Osteocyte (in vitro differentiated cells): Measurements from ENCODE around the gene CHRD. TPM values are rescaled to one million over a fixed set of nuclear protein-coding genes. Genes with fewer than 3 reads are reported as not detected.

Experiments
- DNase-seq: peaks from one replicate; pipeline ENCODE4 v3.0.0; 2021; ENCODE audit warnings: mixed read lengths; ENCODE audit not compliant: unreplicated experiment; ENCODE audit errors: extremely low spot score
- H3K27ac Mint-ChIP-seq: one replicate; pipeline ENCODE4 v1.8.0; 2021; ENCODE audit warnings: mild to moderate bottlenecking, mixed read lengths; ENCODE audit not compliant: unreplicated experiment
- H3K27me3 Mint-ChIP-seq: one replicate; pipeline ENCODE4 v1.8.0; 2021; ENCODE audit warnings: mixed read lengths; ENCODE audit not compliant: unreplicated experiment
- H3K36me3 Mint-ChIP-seq: one replicate; pipeline ENCODE4 v1.8.0; 2021; ENCODE audit warnings: mixed read lengths; ENCODE audit not compliant: unreplicated experiment
- H3K4me1 Mint-ChIP-seq: one replicate; pipeline ENCODE4 v1.8.0; 2021; ENCODE audit warnings: mixed read lengths; ENCODE audit not compliant: unreplicated experiment
- H3K4me3 Mint-ChIP-seq: one replicate; pipeline ENCODE4 v1.8.0; 2021; ENCODE audit warnings: mild to moderate bottlenecking, moderate library complexity, mixed read lengths; ENCODE audit not compliant: unreplicated experiment
- H3K9me3 Mint-ChIP-seq: one replicate; pipeline ENCODE4 v1.8.0; 2021; ENCODE audit warnings: mixed read lengths; ENCODE audit not compliant: unreplicated experiment
- total RNA-seq: library from RNA; stranded (reverse); gene quantifications from 2 replicates; pipeline ENCODE4 v1.2.1, GENCODE V29; 2021
- TF ChIP-seq, protein P1 (sequence below): fragments of 200-600 bp; sonication (generic); IDR thresholded peaks from 2 replicates; pipeline ENCODE4 v1.5.0; 2021; ENCODE audit warnings: antibody characterized with exemption, mild to moderate bottlenecking, moderate library complexity

CHRD gene
- total RNA-seq, 1 donor from 2014 or later: 4.4 TPM

DNA sequence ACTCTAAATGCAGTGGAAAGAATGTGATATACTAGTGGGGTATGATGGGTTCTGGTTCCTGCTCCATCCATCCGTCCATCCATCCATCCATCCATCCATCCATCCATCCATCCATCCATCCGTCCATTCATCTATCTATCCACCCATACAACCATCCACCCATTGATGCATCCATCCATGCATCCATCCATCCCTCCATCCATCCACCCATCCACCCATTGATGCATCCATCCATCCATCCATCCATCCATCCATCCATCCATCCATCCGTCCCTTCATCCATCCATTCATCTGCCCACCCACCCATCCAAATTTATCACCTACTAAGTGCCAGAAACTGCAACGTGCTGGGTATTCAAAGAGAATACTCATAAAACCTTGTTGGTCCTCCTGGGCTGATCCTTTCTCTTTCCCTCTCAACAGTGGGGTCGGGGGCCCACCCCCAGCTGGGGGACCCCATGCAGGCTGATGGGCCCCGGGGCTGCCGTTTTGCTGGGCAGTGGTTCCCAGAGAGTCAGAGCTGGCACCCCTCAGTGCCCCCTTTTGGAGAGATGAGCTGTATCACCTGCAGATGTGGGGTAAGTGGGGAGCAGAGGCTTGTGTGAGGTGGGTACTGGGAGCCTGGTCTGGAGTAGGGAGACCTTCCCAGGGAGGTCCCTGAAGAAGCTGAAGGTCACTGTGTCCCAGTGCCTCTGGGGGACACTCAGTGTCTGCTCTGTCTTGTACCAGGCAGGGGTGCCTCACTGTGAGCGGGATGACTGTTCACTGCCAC, 8.5 kb downstream of the CHRD start:
- Mint-ChIP-seq H3K27ac (no peak overlapping the region), H3K9me3 (no peaks in the 10 kb centered on the region), H3K36me3 (no peaks in the 10 kb centered on the region), H3K27me3 (peaks cover 34% of the 10 kb centered on the region), H3K4me1 (no peaks in the 10 kb centered on the region), H3K4me3 (no peak overlapping the region)
- TF ChIP-seq, protein P1, sequence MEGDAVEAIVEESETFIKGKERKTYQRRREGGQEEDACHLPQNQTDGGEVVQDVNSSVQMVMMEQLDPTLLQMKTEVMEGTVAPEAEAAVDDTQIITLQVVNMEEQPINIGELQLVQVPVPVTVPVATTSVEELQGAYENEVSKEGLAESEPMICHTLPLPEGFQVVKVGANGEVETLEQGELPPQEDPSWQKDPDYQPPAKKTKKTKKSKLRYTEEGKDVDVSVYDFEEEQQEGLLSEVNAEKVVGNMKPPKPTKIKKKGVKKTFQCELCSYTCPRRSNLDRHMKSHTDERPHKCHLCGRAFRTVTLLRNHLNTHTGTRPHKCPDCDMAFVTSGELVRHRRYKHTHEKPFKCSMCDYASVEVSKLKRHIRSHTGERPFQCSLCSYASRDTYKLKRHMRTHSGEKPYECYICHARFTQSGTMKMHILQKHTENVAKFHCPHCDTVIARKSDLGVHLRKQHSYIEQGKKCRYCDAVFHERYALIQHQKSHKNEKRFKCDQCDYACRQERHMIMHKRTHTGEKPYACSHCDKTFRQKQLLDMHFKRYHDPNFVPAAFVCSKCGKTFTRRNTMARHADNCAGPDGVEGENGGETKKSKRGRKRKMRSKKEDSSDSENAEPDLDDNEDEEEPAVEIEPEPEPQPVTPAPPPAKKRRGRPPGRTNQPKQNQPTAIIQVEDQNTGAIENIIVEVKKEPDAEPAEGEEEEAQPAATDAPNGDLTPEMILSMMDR: no peak
- DNase-seq: no peak

- TF ChIP-seq, protein P1: no peak
- Mint-ChIP-seq H3K27me3 (peaks cover 37% of the 10 kb centered on the region), H3K9me3 (no peaks in the 10 kb centered on the region), H3K4me3 (no peak overlapping the region), H3K36me3 (no peaks in the 10 kb centered on the region), H3K4me1 (no peaks in the 10 kb centered on the region), H3K27ac (no peak overlapping the region)
- DNase-seq: no peak
Observed at GRCh38 chr3:184388936-184389230, 9.0 kb downstream of the CHRD start.

DNA sequence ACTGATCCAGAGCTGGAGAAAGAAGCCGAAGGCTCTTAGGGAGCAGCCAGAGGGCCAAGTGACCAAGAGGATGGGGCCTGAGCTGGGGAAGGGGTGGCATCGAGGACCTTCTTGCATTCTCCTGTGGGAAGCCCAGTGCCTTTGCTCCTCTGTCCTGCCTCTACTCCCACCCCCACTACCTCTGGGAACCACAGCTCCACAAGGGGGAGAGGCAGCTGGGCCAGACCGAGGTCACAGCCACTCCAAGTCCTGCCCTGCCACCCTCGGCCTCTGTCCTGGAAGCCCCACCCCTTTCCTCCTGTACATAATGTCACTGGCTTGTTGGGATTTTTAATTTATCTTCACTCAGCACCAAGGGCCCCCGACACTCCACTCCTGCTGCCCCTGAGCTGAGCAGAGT, 9.5 kb downstream of the CHRD start:
- H3K9me3 Mint-ChIP-seq: no peaks in the 10 kb centered on the region
- no peaks in the 10 kb centered on the region for H3K4me1 Mint-ChIP-seq
- H3K27me3 Mint-ChIP-seq: peaks cover 40% of the 10 kb centered on the region
- TF ChIP-seq, protein P1: no peak
- no peak overlapping the region for H3K4me3 Mint-ChIP-seq
- no peak for DNase-seq
- H3K27ac Mint-ChIP-seq: no peak overlapping the region
- H3K36me3 Mint-ChIP-seq: no peaks in the 10 kb centered on the region

DNA sequence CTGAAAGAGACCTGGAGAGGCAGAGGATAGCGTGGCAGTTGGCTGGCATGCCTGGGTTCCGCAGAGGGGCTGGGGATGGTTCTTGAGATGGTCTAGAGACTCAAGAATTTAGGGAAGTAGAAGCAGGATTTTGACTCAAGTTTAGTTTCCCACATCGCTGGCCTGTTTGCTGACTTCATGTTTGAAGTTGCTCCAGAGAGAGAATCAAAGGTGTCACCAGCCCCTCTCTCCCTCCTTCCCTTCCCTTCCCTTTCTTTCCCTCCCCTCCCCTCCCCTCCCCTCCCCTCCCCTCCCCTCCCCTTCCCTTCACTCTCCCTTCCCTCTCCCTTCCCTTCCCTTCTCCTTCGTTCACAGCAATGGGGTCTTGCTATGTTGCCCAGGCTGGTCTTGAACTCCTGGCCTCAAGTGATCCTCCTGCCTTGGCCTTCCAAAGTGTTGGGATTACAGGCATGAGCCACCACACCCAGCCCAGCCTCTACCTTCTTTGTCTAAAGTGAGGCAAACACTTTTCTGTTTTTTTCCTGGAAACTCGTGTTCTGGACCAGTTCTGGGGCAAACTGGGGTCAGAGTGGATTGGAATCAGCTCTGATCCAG, 10.2 kb downstream of the CHRD start:
- TF ChIP-seq, protein P1: no peak
- no peak overlapping the region for H3K27ac Mint-ChIP-seq
- H3K9me3 Mint-ChIP-seq: no peaks in the 10 kb centered on the region
- no peaks in the 10 kb centered on the region for H3K36me3 Mint-ChIP-seq
- no peaks in the 10 kb centered on the region for H3K4me1 Mint-ChIP-seq
- DNase-seq: no peak
- H3K27me3 Mint-ChIP-seq: peaks cover 43% of the 10 kb centered on the region
- H3K4me3 Mint-ChIP-seq: no peak overlapping the region

DNA sequence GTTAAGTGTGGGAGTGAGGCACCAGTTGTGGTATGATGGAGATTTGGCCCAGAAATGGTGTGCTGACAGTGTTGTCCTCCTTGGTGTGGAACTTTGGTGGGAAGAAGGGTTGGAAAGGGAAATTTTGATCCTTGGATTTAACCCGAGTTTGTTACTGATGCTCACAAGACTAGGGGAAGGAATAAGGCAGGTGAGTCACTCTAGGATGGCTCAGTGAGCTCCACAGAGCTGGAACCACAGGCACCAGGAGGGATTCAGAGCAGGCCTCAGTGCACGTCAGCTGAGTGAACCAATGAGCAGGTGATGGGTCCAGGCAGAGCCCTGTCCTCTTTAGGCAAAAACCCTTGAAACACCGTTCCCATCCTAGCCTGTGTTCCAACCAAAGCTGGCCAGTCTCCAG, 11.4 kb downstream of the CHRD start:
- Mint-ChIP-seq H3K4me3 (no peak overlapping the region), H3K4me1 (no peaks in the 10 kb centered on the region), H3K9me3 (no peaks in the 10 kb centered on the region)

More for the DNA sequence above, 11.4 kb downstream of the CHRD start:
- DNase-seq: no peak
- TF ChIP-seq, protein P1: no peak
- Mint-ChIP-seq H3K27me3 (peaks cover 48% of the 10 kb centered on the region), H3K36me3 (no peaks in the 10 kb centered on the region), H3K27ac (no peak overlapping the region)
